ENCODE measurements around the gene AGBL4. TPM values are rescaled to one million over a fixed set of nuclear protein-coding genes. Genes with fewer than 3 reads are reported as not detected.
A peak's percentile ranks its signal among the peaks of the same experiment; 100 is the strongest.

The AGBL4 gene
- total and polyA plus RNA-seq, 7 experiments from 2014 or later: 0.27 TPM; not detected in 6

DNA sequence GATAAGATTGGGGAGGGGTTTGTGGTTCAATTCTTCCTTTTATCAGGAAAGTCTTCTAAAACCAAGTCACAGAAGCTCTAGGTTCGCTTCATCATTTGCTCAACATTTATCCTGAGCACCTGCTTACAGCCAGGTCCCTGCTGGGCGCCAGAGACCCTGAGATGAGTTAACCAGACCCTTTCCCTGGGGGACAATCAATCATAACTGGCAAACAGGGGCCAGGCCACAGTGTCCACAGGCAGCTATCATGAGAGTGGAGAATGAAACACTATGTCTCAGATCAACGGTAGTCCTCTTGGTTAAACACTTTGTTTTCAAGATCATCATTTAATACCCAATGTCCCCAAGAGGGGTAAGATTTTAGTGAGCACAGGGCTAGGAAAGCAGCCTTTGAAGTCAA, 1393.9 kb downstream of the AGBL4 start:
- H3K27me3 ChIP-seq (ENCODE audit: control insufficient read depth in 2 of 2, insufficient read depth in 2 of 2, low read length in 2 of 2): no peaks in the 10 kb centered on the region
- intact Hi-C loops (cut with micrococcal nuclease): no loop called here
- no peak overlapping the region for H3K4me3 ChIP-seq (ENCODE audit: low read length)
- Mint-ChIP-seq H3K4me3 (no peak overlapping the region), H3K36me3 (no peaks in the 10 kb centered on the region), H3K27me3 (peaks cover 10 to 17% (median 14%) of the 10 kb centered on the region in 5 donors), H3K27ac (no peak overlapping the region), H3K9me3 (no peaks in the 10 kb centered on the region), H3K4me1 (no peaks in the 10 kb centered on the region)
- H3K27ac ChIP-seq (ENCODE audit: low read depth, low read length): no peak overlapping the region
- ChIA-PET POLR2A (no interaction called here), CTCF (no interaction called here)
- H3K9me3 ChIP-seq (ENCODE audit: control insufficient read depth in 2 of 3, low read length in 3 of 3): no peaks in the 10 kb centered on the region
- ATAC-seq (no peak), DNase-seq (no peak)
- no peaks in the 10 kb centered on the region for H3K4me1 ChIP-seq (ENCODE audit: control insufficient read depth in 2 of 2, insufficient read depth in 2 of 2, low read length in 2 of 2)
- no peaks in the 10 kb centered on the region for H3K36me3 ChIP-seq (ENCODE audit: control insufficient read depth in 2 of 3, insufficient read depth in 3 of 3, low read length in 3 of 3)

DNA sequence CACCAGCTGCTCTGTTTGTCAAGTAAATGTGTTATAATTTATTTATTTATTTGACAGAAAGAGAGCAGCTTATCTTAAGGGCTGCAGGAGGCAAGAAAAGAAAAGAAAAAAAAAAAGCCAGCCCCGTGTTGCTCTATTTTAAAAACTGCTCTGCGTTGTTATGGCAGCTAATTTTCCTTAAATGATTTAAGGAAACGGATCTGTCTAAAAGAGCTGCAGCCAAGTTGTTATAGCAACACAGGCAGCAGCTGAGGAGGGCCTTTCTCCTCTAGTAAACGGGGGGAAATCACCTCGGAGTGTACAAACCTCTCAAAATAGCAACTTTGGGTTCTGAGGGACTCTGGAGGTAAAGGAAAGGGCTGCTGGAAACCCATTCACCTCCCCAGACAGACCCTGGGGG, 1396.3 kb downstream of the AGBL4 start:
- intact Hi-C loops (cut with micrococcal nuclease): no loop called here
- ATAC-seq (no peak), DNase-seq (no peak)
- no peaks in the 10 kb centered on the region for H3K9me3 ChIP-seq (ENCODE audit: control insufficient read depth in 2 of 3, low read length in 3 of 3)
- Mint-ChIP-seq H3K4me1 (no peaks in the 10 kb centered on the region), H3K27ac (no peak overlapping the region), H3K4me3 (no peak overlapping the region), H3K27me3 (peaks cover 20 to 30% (median 23%) of the 10 kb centered on the region in 5 donors), H3K36me3 (no peaks in the 10 kb centered on the region), H3K9me3 (no peaks in the 10 kb centered on the region)
- POLR2A ChIA-PET: no interaction called here
- no peak overlapping the region for H3K27ac ChIP-seq (ENCODE audit: low read depth, low read length)
- no peaks in the 10 kb centered on the region for H3K4me1 ChIP-seq (ENCODE audit: control insufficient read depth in 2 of 2, insufficient read depth in 2 of 2, low read length in 2 of 2)
- H3K27me3 ChIP-seq (ENCODE audit: control insufficient read depth in 2 of 2, insufficient read depth in 2 of 2, low read length in 2 of 2): no peaks in the 10 kb centered on the region
- H3K36me3 ChIP-seq (ENCODE audit: control insufficient read depth in 2 of 3, insufficient read depth in 3 of 3, low read length in 3 of 3): no peaks in the 10 kb centered on the region
- CTCF ChIA-PET: no interaction called here
- no peak overlapping the region for H3K4me3 ChIP-seq (ENCODE audit: low read length)

DNA sequence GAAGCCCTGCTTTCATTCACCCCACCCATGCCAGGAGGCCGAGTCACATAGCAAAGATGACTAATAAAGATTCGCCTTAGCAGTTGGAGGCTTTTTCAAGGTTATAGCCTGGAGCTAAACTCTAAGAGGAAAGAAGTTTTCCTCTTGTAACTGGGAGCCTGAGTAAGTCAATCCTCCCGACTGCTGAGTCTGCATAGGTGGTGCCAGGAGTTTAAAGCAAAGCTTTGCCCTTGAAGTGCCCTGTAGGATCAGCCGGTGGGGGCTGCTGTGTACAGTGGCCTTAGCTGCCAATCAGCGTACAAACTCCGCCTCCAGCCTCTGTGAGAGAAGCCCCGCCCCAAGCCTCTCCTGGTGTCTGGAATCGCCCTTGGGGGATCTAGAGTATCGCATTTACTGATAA, 1404.2 kb downstream of the AGBL4 start:
- no peaks in the 10 kb centered on the region for H3K36me3 ChIP-seq (ENCODE audit: control insufficient read depth in 2 of 3, insufficient read depth in 3 of 3, low read length in 3 of 3)
- H3K36me3 Mint-ChIP-seq: no peaks in the 10 kb centered on the region
- POLR2A ChIA-PET: no interaction called here
- H3K27me3 ChIP-seq (ENCODE audit: control insufficient read depth in 2 of 2, insufficient read depth in 2 of 2, low read length in 2 of 2): no peaks in the 10 kb centered on the region
- H3K27ac Mint-ChIP-seq: no peak overlapping the region
- H3K4me1 ChIP-seq (ENCODE audit: control insufficient read depth in 2 of 2, insufficient read depth in 2 of 2, low read length in 2 of 2): no peaks in the 10 kb centered on the region
- ATAC-seq: no peak
- no peak for DNase-seq
- H3K27me3 Mint-ChIP-seq: peaks cover 16 to 32% (median 22%) of the 10 kb centered on the region in 5 donors
- no peak overlapping the region for H3K4me3 Mint-ChIP-seq
- peaks cover 0 to 4% (median 0%) of the 10 kb centered on the region in 7 donors for H3K4me1 Mint-ChIP-seq
- no peaks in the 10 kb centered on the region for H3K9me3 Mint-ChIP-seq
- no peak overlapping the region for H3K4me3 ChIP-seq (ENCODE audit: low read length)
- CTCF ChIA-PET: no interaction called here
- no peak overlapping the region for H3K27ac ChIP-seq (ENCODE audit: low read depth, low read length)
- no peaks in the 10 kb centered on the region for H3K9me3 ChIP-seq (ENCODE audit: control insufficient read depth in 2 of 3, low read length in 3 of 3)
- intact Hi-C loops (cut with micrococcal nuclease): no loop called here

DNA sequence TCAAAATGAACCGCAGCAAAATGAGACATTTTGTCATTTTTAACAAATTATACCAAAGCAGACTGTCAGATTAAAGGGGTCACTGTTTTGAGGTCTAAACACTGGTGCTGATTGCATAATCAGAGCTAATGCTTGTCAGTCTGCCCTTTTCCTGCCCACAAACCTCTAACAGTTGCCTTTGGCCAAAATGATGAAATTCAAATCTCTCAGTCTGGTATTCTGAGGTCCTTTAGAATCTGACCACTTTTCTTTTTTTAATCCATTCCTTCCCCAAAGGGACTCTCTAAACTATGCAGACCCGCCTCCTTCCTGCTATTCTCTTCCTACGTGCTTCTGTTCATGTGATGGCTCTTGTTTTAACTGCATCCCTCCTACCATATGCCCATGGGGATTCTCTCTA, 1406.5 kb downstream of the AGBL4 start:
- no peak overlapping the region for H3K27ac ChIP-seq (ENCODE audit: low read depth, low read length)
- ATAC-seq (peak; percentile 31), DNase-seq (no peak)
- no peaks in the 10 kb centered on the region for H3K27me3 ChIP-seq (ENCODE audit: control insufficient read depth in 2 of 2, insufficient read depth in 2 of 2, low read length in 2 of 2)
- no peak overlapping the region for H3K4me3 Mint-ChIP-seq
- peaks cover 13 to 23% (median 15%) of the 10 kb centered on the region in 5 donors for H3K27me3 Mint-ChIP-seq
- no peaks in the 10 kb centered on the region for H3K9me3 Mint-ChIP-seq
- peaks cover 0 to 4% (median 0%) of the 10 kb centered on the region in 7 donors for H3K4me1 Mint-ChIP-seq
- H3K36me3 ChIP-seq (ENCODE audit: control insufficient read depth in 2 of 3, insufficient read depth in 3 of 3, low read length in 3 of 3): no peaks in the 10 kb centered on the region
- H3K4me3 ChIP-seq (ENCODE audit: low read length): no peak overlapping the region
- H3K4me1 ChIP-seq (ENCODE audit: control insufficient read depth in 2 of 2, insufficient read depth in 2 of 2, low read length in 2 of 2): no peaks in the 10 kb centered on the region
- intact Hi-C loops (cut with micrococcal nuclease): no loop called here
- no peak overlapping the region for H3K27ac Mint-ChIP-seq
- POLR2A ChIA-PET: no interaction called here
- CTCF ChIA-PET: no interaction called here
- no peaks in the 10 kb centered on the region for H3K9me3 ChIP-seq (ENCODE audit: control insufficient read depth in 2 of 3, low read length in 3 of 3)
- H3K36me3 Mint-ChIP-seq: no peaks in the 10 kb centered on the region

DNA sequence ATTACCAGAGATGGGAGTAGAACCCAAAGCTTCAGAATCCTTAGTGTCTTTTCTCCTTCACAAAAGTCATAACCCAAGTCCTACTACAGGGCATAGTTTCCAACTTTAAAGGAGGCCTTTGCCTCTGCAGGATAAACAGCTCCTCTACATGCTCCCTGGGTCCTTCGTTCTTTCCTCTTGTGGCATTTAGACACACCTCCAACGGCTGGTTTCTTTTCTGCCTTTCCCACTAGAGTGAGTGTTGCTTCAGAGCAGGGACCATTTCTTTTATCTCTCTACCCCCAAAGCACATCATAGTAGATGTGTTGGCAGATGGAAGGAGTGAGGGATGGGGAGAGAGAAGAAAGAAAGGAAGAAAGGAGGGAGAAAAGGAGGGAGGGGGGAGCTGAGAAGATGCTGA, 1407.0 kb downstream of the AGBL4 start:
- Mint-ChIP-seq H3K9me3 (no peaks in the 10 kb centered on the region), H3K27me3 (peaks cover 9 to 19% (median 13%) of the 10 kb centered on the region in 5 donors), H3K27ac (peak overlapping the region in 1 of 9 donors; percentile 51), H3K4me3 (no peak overlapping the region), H3K4me1 (peaks cover 0 to 4% (median 0%) of the 10 kb centered on the region in 7 donors), H3K36me3 (no peaks in the 10 kb centered on the region)
- intact Hi-C loops (cut with micrococcal nuclease): no loop called here
- CTCF ChIA-PET: no interaction called here
- H3K36me3 ChIP-seq (ENCODE audit: control insufficient read depth in 2 of 3, insufficient read depth in 3 of 3, low read length in 3 of 3): no peaks in the 10 kb centered on the region
- H3K27ac ChIP-seq (ENCODE audit: low read depth, low read length): no peak overlapping the region
- ATAC-seq (no peak), DNase-seq (no peak)
- H3K27me3 ChIP-seq (ENCODE audit: control insufficient read depth in 2 of 2, insufficient read depth in 2 of 2, low read length in 2 of 2): no peaks in the 10 kb centered on the region
- POLR2A ChIA-PET: no interaction called here
- no peaks in the 10 kb centered on the region for H3K9me3 ChIP-seq (ENCODE audit: control insufficient read depth in 2 of 3, low read length in 3 of 3)
- H3K4me3 ChIP-seq (ENCODE audit: low read length): no peak overlapping the region
- H3K4me1 ChIP-seq (ENCODE audit: control insufficient read depth in 2 of 2, insufficient read depth in 2 of 2, low read length in 2 of 2): no peaks in the 10 kb centered on the region

DNA sequence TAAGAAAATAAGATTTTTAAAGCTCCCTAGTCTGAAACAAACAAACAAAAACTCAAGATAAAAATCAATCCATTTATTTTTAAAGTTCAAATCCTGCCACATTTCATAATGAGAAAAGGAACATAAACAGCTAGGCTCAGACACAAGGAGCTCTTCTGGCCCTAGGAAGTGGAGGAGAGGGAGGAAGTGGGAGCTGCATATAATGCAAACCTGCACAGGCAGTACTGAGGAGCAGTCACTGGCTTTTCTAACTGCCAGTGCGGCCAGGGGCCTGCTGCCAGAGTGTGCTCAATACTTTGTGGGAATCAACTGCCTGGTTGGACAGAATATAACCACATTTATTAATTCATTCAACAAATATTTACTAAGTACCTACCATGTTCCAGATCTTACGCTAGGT, 1411.9 kb downstream of the AGBL4 start:
- Mint-ChIP-seq H3K36me3 (no peaks in the 10 kb centered on the region), H3K9me3 (no peaks in the 10 kb centered on the region), H3K4me3 (no peak overlapping the region), H3K4me1 (peaks cover 0 to 3% (median 0%) of the 10 kb centered on the region in 7 donors), H3K27me3 (peaks cover 9 to 27% (median 16%) of the 10 kb centered on the region in 5 donors), H3K27ac (no peak overlapping the region)
- H3K4me1 ChIP-seq (ENCODE audit: control insufficient read depth in 2 of 2, insufficient read depth in 2 of 2, low read length in 2 of 2): no peaks in the 10 kb centered on the region
- ChIA-PET POLR2A (no interaction called here), CTCF (no interaction called here)
- H3K27me3 ChIP-seq (ENCODE audit: control insufficient read depth in 2 of 2, insufficient read depth in 2 of 2, low read length in 2 of 2): no peaks in the 10 kb centered on the region
- DNase-seq (no peak), ATAC-seq (no peak)
- H3K9me3 ChIP-seq (ENCODE audit: control insufficient read depth in 2 of 3, low read length in 3 of 3): no peaks in the 10 kb centered on the region
- H3K4me3 ChIP-seq (ENCODE audit: low read length): no peak overlapping the region
- H3K36me3 ChIP-seq (ENCODE audit: control insufficient read depth in 2 of 3, insufficient read depth in 3 of 3, low read length in 3 of 3): no peaks in the 10 kb centered on the region
- intact Hi-C loops (cut with micrococcal nuclease): no loop called here
- H3K27ac ChIP-seq (ENCODE audit: low read depth, low read length): no peak overlapping the region

DNA sequence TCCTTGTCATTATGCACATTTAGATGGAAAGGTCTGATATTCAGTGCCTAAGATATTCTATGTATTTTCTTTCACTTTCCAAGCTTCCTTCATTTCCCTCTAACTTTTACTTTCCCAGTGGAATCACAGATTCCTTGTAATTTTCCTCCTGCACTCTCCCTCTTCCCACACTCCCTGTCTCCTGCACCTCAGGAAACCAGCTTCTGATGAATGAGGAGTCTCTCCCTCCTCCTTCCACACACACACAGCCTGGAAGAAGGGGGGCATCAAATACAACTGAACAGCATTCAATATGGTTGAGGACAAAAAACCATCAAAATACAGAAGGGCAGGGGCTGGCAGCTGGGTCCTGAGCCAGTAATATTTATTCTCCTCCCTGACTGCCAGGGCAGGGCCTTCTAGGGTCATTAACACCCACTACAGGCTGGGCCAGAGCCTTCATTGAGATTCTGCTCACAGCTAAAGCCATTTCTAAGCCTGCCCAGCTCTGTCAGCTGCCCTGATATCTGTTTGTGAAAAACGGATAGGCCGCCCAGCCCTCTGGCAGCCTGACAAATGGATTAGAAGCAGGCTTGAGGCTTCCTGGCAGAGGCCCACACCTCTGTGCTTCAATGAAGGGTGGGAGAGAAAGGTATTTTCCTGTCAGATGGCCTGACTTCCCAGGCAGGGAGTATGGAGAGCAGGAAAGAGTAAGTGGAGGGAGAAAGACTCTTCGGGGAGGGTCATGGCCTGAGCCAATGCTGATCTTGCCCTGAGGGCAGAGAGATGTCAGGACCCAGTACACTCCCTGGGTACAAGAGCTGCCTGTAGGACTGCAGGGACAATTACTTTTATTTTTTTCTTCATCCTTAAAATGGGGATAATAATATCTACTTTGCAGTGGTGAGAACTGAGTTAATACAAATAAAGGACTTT, 1412.9 kb downstream of the AGBL4 start:
- no peaks in the 10 kb centered on the region for H3K36me3 ChIP-seq (ENCODE audit: control insufficient read depth in 2 of 3, insufficient read depth in 3 of 3, low read length in 3 of 3)
- Mint-ChIP-seq H3K9me3 (no peaks in the 10 kb centered on the region), H3K36me3 (no peaks in the 10 kb centered on the region), H3K27me3 (peaks cover 9 to 27% (median 19%) of the 10 kb centered on the region in 5 donors), H3K27ac (no peak overlapping the region), H3K4me1 (no peaks in the 10 kb centered on the region), H3K4me3 (no peak overlapping the region)
- H3K9me3 ChIP-seq (ENCODE audit: control insufficient read depth in 2 of 3, low read length in 3 of 3): no peaks in the 10 kb centered on the region
- CTCF ChIA-PET: no interaction called here
- no peak overlapping the region for H3K4me3 ChIP-seq (ENCODE audit: low read length)
- ATAC-seq (no peak), DNase-seq (no peak)
- no peak overlapping the region for H3K27ac ChIP-seq (ENCODE audit: low read depth, low read length)
- H3K4me1 ChIP-seq (ENCODE audit: control insufficient read depth in 2 of 2, insufficient read depth in 2 of 2, low read length in 2 of 2): no peaks in the 10 kb centered on the region
- POLR2A ChIA-PET: no interaction called here
- H3K27me3 ChIP-seq (ENCODE audit: control insufficient read depth in 2 of 2, insufficient read depth in 2 of 2, low read length in 2 of 2): no peaks in the 10 kb centered on the region
- intact Hi-C loops (cut with micrococcal nuclease): no loop called here

All from naive thymus-derived CD4-positive, alpha-beta T cell (primary cell).